Transverse colon (tissue), 4 donors: ENCODE measurements around the gene RPAP3. TPM values are rescaled to one million over a fixed set of nuclear protein-coding genes. Genes with fewer than 3 reads are reported as not detected.

Experiments used
- DNase-seq: peaks from one replicate; pipeline ENCODE4 v3.0.0-alpha.2; 2019
- H3K27ac ChIP-seq, 4 donors: fragments of 200-600 bp; sonication (generic); 2 replicates each; pipeline ENCODE4 v1.5.1; 2016 to 2018; ENCODE audit warnings: inconsistent platforms in 4 of 4
- H3K27me3 ChIP-seq: fragments of 200-600 bp; sonication (generic); 2 replicates; pipeline ENCODE4 v1.5.1; 2017; ENCODE audit warnings: inconsistent platforms
- H3K36me3 ChIP-seq, 4 donors: fragments of 200-600 bp; sonication (generic); 2 replicates each; pipeline ENCODE4 v1.5.1; 2017 to 2019; ENCODE audit warnings: inconsistent platforms in 4 of 4
- H3K4me1 ChIP-seq, 4 donors: fragments of 200-600 bp; sonication (generic); 2 replicates each; pipeline ENCODE4 v1.5.1; 2017 to 2020; ENCODE audit warnings: inconsistent platforms in 4 of 4
- H3K4me3 ChIP-seq, 4 donors: fragments of 200-600 bp; sonication (generic); 1 replicate in 1 of 4; 2 replicates in 3 of 4; pipeline versions ENCODE4 v1.5.1 to v1.6.1; 2017 to 2019; ENCODE audit warnings: inconsistent platforms in 4 of 4
- H3K9me3 ChIP-seq, 2 donors: fragments of 200-600 bp; sonication (generic); 2 replicates each; pipeline ENCODE4 v1.5.1; 2017 to 2019; ENCODE audit warnings: inconsistent platforms in 2 of 2
- CTCF ChIP-seq, 5 experiments: fragments of 200-600 bp in 3 of 5; fragments of 450-650 bp in 2 of 5; sonication (generic) in 3 of 5; IDR thresholded peaks; 1 replicate in 2 of 5; 2 replicates in 3 of 5; pipeline ENCODE4 v1.5.1; 2016 to 2017; ENCODE audit warnings: antibody characterized with exemption in 5 of 5, inconsistent platforms in 3 of 5, mild to moderate bottlenecking in 2 of 5, moderate library complexity in 1 of 5
- EP300 ChIP-seq: sonication (generic); formaldehyde crosslinking; IDR thresholded peaks from one replicate; pipeline ENCODE4 v1.6.1; 2017; ENCODE audit warnings: antibody characterized with exemption, low read depth
- POLR2A ChIP-seq: fragments of 450-650 bp; IDR thresholded peaks from one replicate; pipeline ENCODE4 v1.6.1; 2016; ENCODE audit warnings: antibody characterized with exemption, mild to moderate bottlenecking, moderate library complexity
- POLR2AphosphoS5 ChIP-seq, 3 donors: sonication (generic); formaldehyde crosslinking; IDR thresholded peaks; one replicate each; pipeline ENCODE4 v1.6.1; 2016; ENCODE audit warnings: antibody characterized with exemption in 3 of 3
- WGBS, 2 donors: methylation state at CpG; one replicate each; pipeline ENCODE4 v1.1.5; 2018; ENCODE audit warnings: low coverage in 1 of 2; 5-methylcytosine and 5-hydroxymethylcytosine counted together
- in situ Hi-C, 4 donors: fragments of 200-750 bp; cut with MboI; loops; one replicate each; pipeline versions ENCODE4 v1.15.0 to v1.15.1; 2017; ENCODE audit warnings: low sequenced_read_pairs in 3 of 4, low pct_ligation_motif_present in 1 of 4, low pct_unique_long_range_greater_than_20kb in 1 of 4
- intact Hi-C: fragments of 100-400 bp; cut with DNase I; formaldehyde crosslinking; loops from one replicate; pipeline ENCODE4 v1.15.1; 2023; ENCODE audit warnings: low total_unique reads
- total RNA-seq, 4 donors: library from RNA; depleted of rRNA; stranded (reverse); fragments of >200 nt; gene quantifications; one replicate each; pipeline ENCODE4 v1.1.0, GENCODE V29; 2016

The RPAP3 gene
- total RNA-seq, 4 donors from 2014 or later: 8.1 to 16.0 (median 9.3) TPM

- peak overlapping the region in 1 of 4 donors; percentile 90 for H3K27ac ChIP-seq
- no peak for DNase-seq
- H3K4me3 ChIP-seq: peak overlapping the region in 1 of 4 donors; percentile 87
- no peaks in the 10 kb centered on the region for H3K9me3 ChIP-seq
- intact Hi-C loops (no loop called here), in situ Hi-C loops (no loop called here)
- H3K27me3 ChIP-seq: no peaks in the 10 kb centered on the region
- TF ChIP-seq POLR2AphosphoS5 (IDR thresholded peaks at IDR 0.05): no peak
- H3K36me3 ChIP-seq: no peaks in the 10 kb centered on the region
- peaks cover 3 to 34% (median 12%) of the 10 kb centered on the region in 4 donors for H3K4me1 ChIP-seq
These were observed 1.5 kb upstream of the RPAP3 start for GRCh38 chr12:47707355-47707754.

GRCh38 chr12:47705229-47705565, 633 bp downstream of the RPAP3 start:
- in situ Hi-C loops: no loop called here
- 0 to 2% methylated on average over 2 to 8 of the region's 9 CpGs for WGBS, 2 donors

GRCh38 chr12:47704719-47705118, 1.1 kb downstream of the RPAP3 start:
- no peaks in the 10 kb centered on the region for H3K27me3 ChIP-seq
- peak overlapping the region in 2 of 4 donors; percentile 87 to 98 for H3K4me3 ChIP-seq
- H3K9me3 ChIP-seq: no peaks in the 10 kb centered on the region
- H3K27ac ChIP-seq: peak overlapping the region in 1 of 4 donors; percentile 96
- in situ Hi-C loops: no loop called here
- TF ChIP-seq POLR2A (no peak), POLR2AphosphoS5 (IDR thresholded peaks at IDR 0.05) (no peak), CTCF (IDR thresholded peaks at IDR 0.05) (no peak), EP300 (no peak)
- peaks cover 0 to 22% (median 0%) of the 10 kb centered on the region in 4 donors for H3K36me3 ChIP-seq
- DNase-seq: no peak
- 80 to 87% methylated on average over 6 to 9 of the region's 9 CpGs for WGBS, 2 donors
- intact Hi-C loops: no loop called here
- H3K4me1 ChIP-seq: peaks cover 3 to 34% (median 12%) of the 10 kb centered on the region in 4 donors

More at GRCh38 chr12:47705229-47705565, 633 bp downstream of the RPAP3 start:
- Histone ChIP-seq H3K36me3 (peaks cover 0 to 18% (median 0%) of the 10 kb centered on the region in 4 donors), H3K4me3 (peak overlapping the region; percentile 87 to 98 (median 94)), H3K9me3 (no peaks in the 10 kb centered on the region), H3K27me3 (no peaks in the 10 kb centered on the region), H3K27ac (peak overlapping the region; percentile 90 to 96 (median 95)), H3K4me1 (peaks cover 3 to 34% (median 12%) of the 10 kb centered on the region in 4 donors)
- DNase-seq: no peak
- intact Hi-C loops: no loop called here
- TF ChIP-seq CTCF (IDR thresholded peaks at IDR 0.05) (no peak), POLR2A (no peak), EP300 (no peak), POLR2AphosphoS5 (IDR thresholded peaks at IDR 0.05) (no peak)

GRCh38 chr12:47700263-47700662, 5.6 kb downstream of the RPAP3 start:
- Histone ChIP-seq H3K4me1 (peaks cover 0 to 16% (median 8%) of the 10 kb centered on the region in 4 donors), H3K27me3 (no peaks in the 10 kb centered on the region), H3K27ac (no peak overlapping the region), H3K4me3 (no peak overlapping the region), H3K9me3 (no peaks in the 10 kb centered on the region), H3K36me3 (peaks cover 0 to 38% (median 4%) of the 10 kb centered on the region in 4 donors)
- WGBS, 2 donors: 88 to 96% methylated on average over 2 of the region's 2 CpGs
- in situ Hi-C loops: no loop called here
- intact Hi-C loops: no loop called here
- TF ChIP-seq CTCF (IDR thresholded peaks at IDR 0.05) (no peak), POLR2AphosphoS5 (IDR thresholded peaks at IDR 0.05) (no peak), EP300 (no peak), POLR2A (no peak)
- no peak for DNase-seq

- H3K9me3 ChIP-seq: no peaks in the 10 kb centered on the region
- no peak overlapping the region for H3K4me3 ChIP-seq
- no peak overlapping the region for H3K27ac ChIP-seq
- H3K36me3 ChIP-seq: peaks cover 0 to 38% (median 4%) of the 10 kb centered on the region in 4 donors
- TF ChIP-seq POLR2AphosphoS5 (IDR thresholded peaks at IDR 0.05): no peak
- no peak for TF ChIP-seq EP300
- no peak for TF ChIP-seq CTCF (IDR thresholded peaks at IDR 0.05)
- no peak for TF ChIP-seq POLR2A
- WGBS, 2 donors: 94% methylated on average over 7 of the region's 7 CpGs
- in situ Hi-C loops: no loop called here
- H3K27me3 ChIP-seq: no peaks in the 10 kb centered on the region
- H3K4me1 ChIP-seq: peaks cover 0 to under 1% (median 0%) of the 10 kb centered on the region in 4 donors
- intact Hi-C loops: no loop called here
- DNase-seq: no peak
These were observed 7.2 kb downstream of the RPAP3 start for GRCh38 chr12:47698631-47699030.
